AG09309 (cell line): Measurements from ENCODE around the gene KCTD12.

Source experiments
- DNase-seq: peaks from one replicate; pipeline ENCODE4 v3.0.0-alpha.2; 2010; ENCODE audit warnings: low read depth
- H3K4me3 ChIP-seq: 2 replicates; pipeline ENCODE4 v1.5.1; 2011; ENCODE audit warnings: mild to moderate bottlenecking, low read depth, low read length, moderate library complexity; ENCODE audit not compliant: control insufficient read depth
- CTCF ChIP-seq: IDR thresholded peaks from 2 replicates; pipeline ENCODE4 v1.5.1; 2011; ENCODE audit warnings: mild to moderate bottlenecking, low read depth, low read length, inconsistent platforms; ENCODE audit not compliant: insufficient read depth, control insufficient read depth; ENCODE audit errors: missing control alignments

The KCTD12 gene

GRCh38 chr13:76845367-76845766, 40.8 kb downstream of the KCTD12 start:
- no peak for DNase-seq
- no peak for TF ChIP-seq CTCF
- H3K4me3 ChIP-seq: no peak overlapping the region

GRCh38 chr13:76837801-76838200, 48.4 kb downstream of the KCTD12 start:
- H3K4me3 ChIP-seq: no peak overlapping the region
- no peak for DNase-seq
- TF ChIP-seq CTCF: no peak

GRCh38 chr13:76836311-76836710, 49.9 kb downstream of the KCTD12 start:
- DNase-seq: no peak
- no peak for TF ChIP-seq CTCF

GRCh38 chr13:76833441-76833954, 52.7 kb downstream of the KCTD12 start:
- no peak overlapping the region for H3K4me3 ChIP-seq
- DNase-seq: no peak
- TF ChIP-seq CTCF: no peak

More at GRCh38 chr13:76836311-76836710, 49.9 kb downstream of the KCTD12 start:
- H3K4me3 ChIP-seq: no peak overlapping the region

- TF ChIP-seq CTCF: no peak
- no peak for DNase-seq
Measured at GRCh38 chr13:76832258-76832988, 53.8 kb downstream of the KCTD12 start.

GRCh38 chr13:76830805-76831204, 55.4 kb downstream of the KCTD12 start:
- H3K4me3 ChIP-seq: no peak overlapping the region
- no peak for DNase-seq
- no peak for TF ChIP-seq CTCF

More at GRCh38 chr13:76832258-76832988, 53.8 kb downstream of the KCTD12 start:
- H3K4me3 ChIP-seq: no peak overlapping the region
